ENCODE measurements around the gene EXOC3L2.

DNA sequence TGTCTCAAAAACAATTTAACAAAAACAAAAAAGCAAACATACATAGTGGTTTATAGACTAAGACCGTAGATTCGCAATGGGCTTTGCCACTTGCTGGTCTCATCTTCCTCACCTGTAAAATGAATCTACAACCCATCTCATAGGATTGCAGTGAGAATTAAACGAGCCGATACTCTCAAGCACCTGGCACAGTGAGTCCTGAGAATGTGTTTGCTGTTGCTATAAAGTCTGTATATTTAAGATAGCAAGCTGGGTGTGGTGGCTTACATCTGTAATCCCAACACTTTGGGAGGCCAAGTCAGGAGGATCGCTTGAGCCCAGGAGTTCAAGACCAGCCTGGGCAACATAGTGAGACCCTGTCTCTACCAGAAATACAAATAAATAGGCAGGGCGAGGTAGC lies 22.5 kb downstream of the EXOC3L2 start:
- TF ChIP-seq EZH2 (IDR thresholded peaks at IDR 0.05; ENCODE audit: borderline replicate concordance, low read length) (no peak), CTCF (IDR thresholded peaks at IDR 0.05; ENCODE audit: low read length) (no peak)

Measured in OCI-LY1 (cell line).